Gastroesophageal sphincter (tissue), 4 donors: ENCODE measurements around the gene HTR7. TPM values are rescaled to one million over a fixed set of nuclear protein-coding genes. Genes with fewer than 3 reads are reported as not detected.

Source experiments
- ATAC-seq: fragments of 150-250 bp; one replicate; pipeline ENCODE4 v1.9.1; 2016; ENCODE audit warnings: mild to moderate bottlenecking, moderate library complexity
- H3K27ac ChIP-seq, 4 donors: fragments of 200-600 bp; sonication (generic) in 3 of 4; 1 replicate in 3 of 4; 2 replicates in 1 of 4; pipeline ENCODE4 v1.5.1; 2016 to 2019
- H3K27me3 ChIP-seq: fragments of 200-600 bp; sonication (generic); one replicate; pipeline ENCODE4 v1.5.1; 2019
- H3K36me3 ChIP-seq, 2 donors: fragments of 200-600 bp; sonication (generic); one replicate each; pipeline ENCODE4 v1.5.1; 2019; ENCODE audit warnings: control low read depth in 1 of 2
- H3K4me1 ChIP-seq, 3 donors: fragments of 200-600 bp; sonication (generic); 1 replicate in 2 of 3; 2 replicates in 1 of 3; pipeline ENCODE4 v1.5.1; 2016 to 2019; ENCODE audit warnings: control low read depth in 2 of 3
- H3K4me3 ChIP-seq, 2 donors: fragments of 200-600 bp; sonication (generic); one replicate each; pipeline ENCODE4 v1.5.1; 2019; ENCODE audit warnings: mild to moderate bottlenecking in 1 of 2, moderate library complexity in 1 of 2
- H3K9me3 ChIP-seq, 3 donors: fragments of 200-600 bp; sonication (generic); one replicate each; pipeline ENCODE4 v1.5.1; 2017 to 2019; ENCODE audit warnings: control low read depth in 2 of 3
- EP300 ChIP-seq: sonication (generic); formaldehyde crosslinking; IDR thresholded peaks from one replicate; pipeline ENCODE4 v1.6.1; 2017; ENCODE audit warnings: antibody characterized with exemption, mild to moderate bottlenecking
- POLR2A ChIP-seq, 2 donors: fragments of 450-650 bp; IDR thresholded peaks; one replicate each; pipeline ENCODE4 v1.6.1; 2017; ENCODE audit warnings: antibody characterized with exemption in 2 of 2, mild to moderate bottlenecking in 2 of 2, moderate library complexity in 1 of 2
- POLR2AphosphoS5 ChIP-seq: sonication (generic); formaldehyde crosslinking; IDR thresholded peaks from one replicate; pipeline ENCODE4 v1.6.1; 2017; ENCODE audit warnings: antibody characterized with exemption
- WGBS, 2 donors: methylation state at CpG; one replicate each; pipeline ENCODE4 v1.1.5; 2018; ENCODE audit warnings: low coverage in 1 of 2; 5-methylcytosine and 5-hydroxymethylcytosine counted together
- total RNA-seq, 4 donors: library from RNA; depleted of rRNA; stranded (reverse); fragments of >200 nt; gene quantifications; one replicate each; pipeline ENCODE4 v1.1.0, GENCODE V29; 2016
- TF ChIP-seq, protein P1 (sequence below), 4 experiments: fragments of 200-600 bp in 2 of 4; fragments of 450-650 bp in 2 of 4; sonication (generic) in 1 of 4; IDR thresholded peaks; one replicate each; pipeline ENCODE4 v1.5.1; 2017 to 2019; ENCODE audit warnings: antibody characterized with exemption in 4 of 4, mild to moderate bottlenecking in 2 of 4, moderate library complexity in 2 of 4

The HTR7 gene
- total RNA-seq, 4 donors from 2014 or later = 0.19 to 7.9 (median 0.41) TPM

- ATAC-seq = no peak
- H3K4me1 ChIP-seq = no peaks in the 10 kb centered on the region
- no peaks in the 10 kb centered on the region for H3K9me3 ChIP-seq
- no peak overlapping the region for H3K27ac ChIP-seq
- H3K4me3 ChIP-seq = no peak overlapping the region
- no peak for TF ChIP-seq EP300
- H3K36me3 ChIP-seq = peaks cover 5 to 100% of the 10 kb centered on the region in 2 donors
- 81 to 86% methylated on average over 2 of the region's 2 CpGs for WGBS, 2 donors
- no peaks in the 10 kb centered on the region for H3K27me3 ChIP-seq
These were observed 32.5 kb upstream of the HTR7 start for GRCh38 chr10:90890347-90890746.

GRCh38 chr10:90889636-90890035, 31.8 kb upstream of the HTR7 start:
- Histone ChIP-seq H3K4me1 (peaks cover 0 to 3% (median 0%) of the 10 kb centered on the region in 3 donors), H3K4me3 (no peak overlapping the region), H3K27me3 (no peaks in the 10 kb centered on the region), H3K9me3 (no peaks in the 10 kb centered on the region), H3K36me3 (peaks cover 5 to 100% of the 10 kb centered on the region in 2 donors), H3K27ac (no peak overlapping the region)
- ATAC-seq = no peak
- TF ChIP-seq EP300 (no peak), POLR2AphosphoS5 (no peak), POLR2A (IDR thresholded peaks at IDR 0.05) (no peak)
- TF ChIP-seq, protein P1, sequence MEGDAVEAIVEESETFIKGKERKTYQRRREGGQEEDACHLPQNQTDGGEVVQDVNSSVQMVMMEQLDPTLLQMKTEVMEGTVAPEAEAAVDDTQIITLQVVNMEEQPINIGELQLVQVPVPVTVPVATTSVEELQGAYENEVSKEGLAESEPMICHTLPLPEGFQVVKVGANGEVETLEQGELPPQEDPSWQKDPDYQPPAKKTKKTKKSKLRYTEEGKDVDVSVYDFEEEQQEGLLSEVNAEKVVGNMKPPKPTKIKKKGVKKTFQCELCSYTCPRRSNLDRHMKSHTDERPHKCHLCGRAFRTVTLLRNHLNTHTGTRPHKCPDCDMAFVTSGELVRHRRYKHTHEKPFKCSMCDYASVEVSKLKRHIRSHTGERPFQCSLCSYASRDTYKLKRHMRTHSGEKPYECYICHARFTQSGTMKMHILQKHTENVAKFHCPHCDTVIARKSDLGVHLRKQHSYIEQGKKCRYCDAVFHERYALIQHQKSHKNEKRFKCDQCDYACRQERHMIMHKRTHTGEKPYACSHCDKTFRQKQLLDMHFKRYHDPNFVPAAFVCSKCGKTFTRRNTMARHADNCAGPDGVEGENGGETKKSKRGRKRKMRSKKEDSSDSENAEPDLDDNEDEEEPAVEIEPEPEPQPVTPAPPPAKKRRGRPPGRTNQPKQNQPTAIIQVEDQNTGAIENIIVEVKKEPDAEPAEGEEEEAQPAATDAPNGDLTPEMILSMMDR (IDR thresholded peaks at IDR 0.05) = no peak
- 88 to 100% methylated on average over 1 of the region's 1 CpG for WGBS, 2 donors

DNA sequence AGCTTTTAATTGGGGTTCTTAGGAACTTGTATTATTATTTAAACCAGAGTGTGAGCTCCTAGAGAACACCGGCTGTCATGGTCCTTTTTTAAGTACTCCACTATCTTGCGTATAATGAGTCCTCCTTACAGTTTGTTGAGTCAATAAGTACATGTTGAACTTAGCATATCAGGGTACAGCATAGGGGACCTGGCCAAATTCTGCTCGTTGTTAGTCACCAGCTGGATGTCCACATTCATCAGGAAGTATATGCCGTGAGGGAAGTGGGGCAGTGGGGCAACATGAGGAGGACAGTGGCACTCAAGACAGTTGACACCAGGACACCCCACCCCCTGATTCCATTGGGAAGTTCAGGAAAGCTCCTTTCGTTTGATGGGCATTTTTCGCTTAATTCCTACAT, 30.5 kb upstream of the HTR7 start:
- ATAC-seq = no peak
- no peak overlapping the region for H3K27ac ChIP-seq
- H3K4me1 ChIP-seq = peaks cover 0 to 5% (median 0%) of the 10 kb centered on the region in 3 donors
- H3K27me3 ChIP-seq = no peaks in the 10 kb centered on the region
- no peak for TF ChIP-seq POLR2A (IDR thresholded peaks at IDR 0.05)
- TF ChIP-seq, protein P1 (IDR thresholded peaks at IDR 0.05) = no peak
- WGBS, 2 donors = 86 to 96% methylated on average over 4 to 6 of the region's 6 CpGs
- no peak overlapping the region for H3K4me3 ChIP-seq
- peaks cover 5 to 98% of the 10 kb centered on the region in 2 donors for H3K36me3 ChIP-seq
- H3K9me3 ChIP-seq = no peaks in the 10 kb centered on the region

DNA sequence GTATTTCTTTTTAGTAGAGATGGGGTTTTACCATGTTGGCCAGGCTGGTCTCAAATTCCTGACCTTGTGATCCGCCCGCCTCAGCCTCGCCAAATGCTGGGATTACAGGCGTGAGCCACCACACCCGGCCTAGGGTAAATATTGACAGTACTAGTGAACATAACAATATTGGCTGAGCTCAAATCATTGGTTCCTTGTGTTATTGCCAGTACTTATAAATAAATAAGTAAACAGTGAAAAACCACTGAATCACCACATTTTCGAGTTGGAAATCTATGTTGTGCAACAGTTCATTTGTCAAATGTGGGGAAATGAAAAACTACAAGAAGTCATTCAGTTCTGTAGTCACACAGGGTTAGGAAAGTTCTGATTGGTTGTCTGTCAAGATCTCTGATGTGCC, 29.7 kb upstream of the HTR7 start:
- Histone ChIP-seq H3K27me3 (no peaks in the 10 kb centered on the region), H3K4me1 (peaks cover 0 to 5% (median 0%) of the 10 kb centered on the region in 3 donors), H3K27ac (no peak overlapping the region), H3K4me3 (no peak overlapping the region), H3K9me3 (no peaks in the 10 kb centered on the region), H3K36me3 (peaks cover 5 to 98% of the 10 kb centered on the region in 2 donors)
- ATAC-seq = no peak
- TF ChIP-seq EP300 (no peak), POLR2AphosphoS5 (no peak), POLR2A (IDR thresholded peaks at IDR 0.05) (no peak)
- TF ChIP-seq, protein P1 (IDR thresholded peaks at IDR 0.05) = no peak
- 94% methylated on average over 4 of the region's 6 CpGs; no CpG with 5 or more reads in 1 of the 2 donors for whole genome bisulfite sequencing, 2 donors

DNA sequence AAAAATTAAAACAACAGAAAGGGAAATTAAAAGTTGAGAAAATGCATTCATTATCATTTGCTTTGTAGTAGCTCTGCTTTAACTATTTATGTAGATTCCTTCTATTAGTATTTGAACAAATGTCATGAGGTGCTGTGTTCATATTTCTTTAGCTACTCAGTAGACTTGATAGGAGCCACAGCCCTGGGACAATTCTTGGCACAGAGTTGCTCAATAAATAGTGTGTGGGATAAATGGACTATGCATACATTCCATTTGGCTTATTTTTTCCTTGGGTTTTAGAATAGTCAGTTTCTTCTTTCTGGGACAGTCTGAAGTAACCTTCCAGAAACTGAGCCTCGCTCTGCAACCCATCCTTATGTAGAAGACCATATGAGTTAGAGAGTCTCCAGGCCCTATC, 27.3 kb upstream of the HTR7 start:
- no peak for ATAC-seq

More for the DNA sequence above, 27.3 kb upstream of the HTR7 start:
- Histone ChIP-seq H3K4me1 (peaks cover 0 to 5% (median 0%) of the 10 kb centered on the region in 3 donors), H3K27ac (no peak overlapping the region), H3K36me3 (peaks cover 5 to 82% of the 10 kb centered on the region in 2 donors), H3K4me3 (no peak overlapping the region), H3K27me3 (no peaks in the 10 kb centered on the region), H3K9me3 (no peaks in the 10 kb centered on the region)
- 90 to 100% methylated on average over 1 of the region's 1 CpG for WGBS, 2 donors
- TF ChIP-seq, protein P1 (IDR thresholded peaks at IDR 0.05) = no peak
- TF ChIP-seq EP300 (no peak), POLR2AphosphoS5 (no peak), POLR2A (IDR thresholded peaks at IDR 0.05) (no peak)
